Measurements from ENCODE around the gene CREBBP.
A peak's percentile ranks its signal among the peaks of the same experiment; 100 is the strongest.

The CREBBP gene

GRCh38 chr16:3736116-3736515, 144.4 kb downstream of the CREBBP start:
- no peak for DNase-seq (ENCODE audit: low read depth in 2 of 2)

- DNase-seq (ENCODE audit: low read depth in 2 of 2), result no peak
These were observed 145.0 kb downstream of the CREBBP start for GRCh38 chr16:3735541-3735940.

DNA sequence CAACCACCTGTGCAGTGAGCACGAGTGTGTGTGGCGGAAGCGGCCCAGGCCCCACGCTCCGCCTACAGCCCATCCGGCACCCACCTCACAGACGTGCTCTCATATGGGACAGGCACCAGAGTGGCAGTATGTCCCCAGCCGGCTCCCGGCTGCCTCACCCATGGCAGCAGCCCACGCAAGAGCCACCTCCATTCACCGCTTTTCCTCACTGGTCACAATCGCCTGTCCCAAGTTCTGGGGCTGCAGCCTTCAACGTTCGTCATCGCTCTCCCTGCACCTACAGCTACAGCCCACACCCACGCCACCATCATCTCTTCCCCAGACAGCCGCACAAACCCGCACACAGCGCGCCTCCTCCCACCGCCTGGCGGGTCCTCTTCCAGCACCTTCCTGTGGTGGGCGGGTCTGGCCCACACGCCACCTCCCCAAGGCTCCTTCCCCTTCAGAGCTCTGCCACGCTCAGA, 145.7 kb downstream of the CREBBP start:
- no peak for DNase-seq (ENCODE audit: low read depth in 2 of 2)

DNA sequence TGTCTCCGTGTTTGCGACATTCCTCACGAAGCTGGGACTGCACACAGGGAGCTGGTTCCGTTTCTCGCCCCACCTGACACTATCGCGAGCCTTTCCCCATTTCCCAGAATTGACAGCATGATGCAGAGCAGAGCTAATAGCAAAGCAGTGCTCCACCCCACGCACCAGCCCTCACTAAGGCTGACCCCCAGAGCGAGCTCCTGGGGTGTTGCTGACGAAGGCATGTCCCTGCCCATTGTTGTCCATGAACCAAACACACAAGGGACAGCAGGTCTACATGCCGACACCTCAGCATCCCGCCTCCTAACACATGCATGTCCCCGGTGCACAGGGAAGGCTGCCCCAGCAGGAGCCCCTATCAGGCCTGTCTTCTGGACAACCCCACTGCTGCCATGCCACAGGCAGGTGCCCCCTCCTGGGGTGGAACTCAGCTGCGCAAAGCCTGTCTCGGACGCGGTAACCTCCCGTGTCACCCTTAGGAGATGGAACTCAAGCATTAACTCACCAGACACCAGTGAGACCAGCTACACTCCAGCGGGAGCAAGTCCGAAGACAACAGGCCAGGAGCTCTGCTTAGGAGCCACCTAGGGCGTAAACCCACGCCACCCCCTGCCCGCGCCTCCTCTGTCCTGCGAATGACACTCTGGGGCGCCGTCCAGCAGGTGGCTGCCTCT, 146.3 kb downstream of the CREBBP start:
- no peak for DNase-seq (ENCODE audit: low read depth in 2 of 2)

DNA sequence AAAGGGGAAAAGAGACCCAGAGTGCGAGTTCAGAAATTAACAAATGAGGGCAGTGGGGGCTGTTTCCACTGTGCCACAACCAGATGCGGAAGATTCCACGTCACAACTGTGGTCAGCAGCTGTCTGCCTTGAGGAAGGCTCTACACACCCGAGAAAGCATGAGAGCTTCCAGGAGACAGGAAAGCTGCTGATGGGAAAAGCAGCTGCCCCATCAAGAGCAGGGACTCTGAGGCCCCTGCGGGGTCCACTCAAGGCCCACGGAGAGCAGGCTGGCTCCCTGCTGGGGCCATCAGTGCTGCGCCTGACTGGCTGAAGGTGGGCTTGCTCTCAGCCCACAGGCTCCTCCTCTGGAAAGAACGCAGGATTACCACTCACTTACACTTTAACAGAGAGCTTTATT, 148.3 kb downstream of the CREBBP start:
- no peak for DNase-seq (ENCODE audit: low read depth in 2 of 2)

- DNase-seq (ENCODE audit: low read depth in 2 of 2), result no peak
These were observed 149.2 kb downstream of the CREBBP start for GRCh38 chr16:3731126-3731935.

DNA sequence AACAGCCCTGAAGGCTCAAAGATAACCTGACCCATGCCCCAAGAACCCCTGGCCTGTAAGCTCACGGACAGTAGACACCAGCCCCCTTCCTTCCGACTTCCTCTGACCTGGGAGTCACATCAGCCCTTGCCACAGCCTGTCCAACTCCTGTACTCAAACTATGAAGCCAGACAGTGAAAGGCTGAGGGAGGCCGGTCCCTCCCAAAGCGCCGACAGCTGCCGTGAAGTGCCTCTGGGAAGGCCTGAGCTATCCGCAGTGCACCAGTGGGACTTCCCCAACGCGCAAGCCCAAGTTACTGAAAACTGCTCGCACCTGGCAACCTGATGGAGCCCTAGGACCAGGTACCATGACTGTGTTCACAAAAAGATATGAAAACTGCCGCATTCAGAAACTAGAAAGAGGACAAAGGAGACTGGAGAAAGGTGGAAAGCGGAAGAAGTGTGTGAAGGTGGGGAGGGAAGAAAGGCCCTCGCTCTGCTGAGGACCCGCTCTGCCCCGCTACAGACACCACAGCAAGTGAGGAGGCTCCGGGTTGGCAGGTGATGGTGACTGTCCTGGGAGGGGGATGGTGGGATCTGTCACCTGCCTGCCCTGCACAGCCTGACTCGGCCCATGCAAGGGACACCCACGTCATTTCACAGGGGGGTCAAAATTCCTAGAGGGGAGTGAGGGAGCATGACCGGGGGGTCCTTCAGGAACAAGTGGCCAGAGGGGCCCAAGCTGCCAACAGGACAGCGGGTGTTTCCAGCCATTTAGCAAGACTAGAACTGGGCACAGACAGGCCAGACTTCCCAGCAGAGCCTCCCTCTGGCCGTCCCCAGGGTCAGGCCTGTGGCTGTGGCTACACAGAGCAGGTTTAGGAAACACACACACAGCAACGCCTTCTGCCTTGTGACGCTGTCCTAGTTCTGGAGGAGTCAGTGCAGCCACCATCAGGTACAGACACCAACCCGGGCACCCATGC, 150.1 kb downstream of the CREBBP start:
- no peak for DNase-seq (ENCODE audit: low read depth in 2 of 2)

DNA sequence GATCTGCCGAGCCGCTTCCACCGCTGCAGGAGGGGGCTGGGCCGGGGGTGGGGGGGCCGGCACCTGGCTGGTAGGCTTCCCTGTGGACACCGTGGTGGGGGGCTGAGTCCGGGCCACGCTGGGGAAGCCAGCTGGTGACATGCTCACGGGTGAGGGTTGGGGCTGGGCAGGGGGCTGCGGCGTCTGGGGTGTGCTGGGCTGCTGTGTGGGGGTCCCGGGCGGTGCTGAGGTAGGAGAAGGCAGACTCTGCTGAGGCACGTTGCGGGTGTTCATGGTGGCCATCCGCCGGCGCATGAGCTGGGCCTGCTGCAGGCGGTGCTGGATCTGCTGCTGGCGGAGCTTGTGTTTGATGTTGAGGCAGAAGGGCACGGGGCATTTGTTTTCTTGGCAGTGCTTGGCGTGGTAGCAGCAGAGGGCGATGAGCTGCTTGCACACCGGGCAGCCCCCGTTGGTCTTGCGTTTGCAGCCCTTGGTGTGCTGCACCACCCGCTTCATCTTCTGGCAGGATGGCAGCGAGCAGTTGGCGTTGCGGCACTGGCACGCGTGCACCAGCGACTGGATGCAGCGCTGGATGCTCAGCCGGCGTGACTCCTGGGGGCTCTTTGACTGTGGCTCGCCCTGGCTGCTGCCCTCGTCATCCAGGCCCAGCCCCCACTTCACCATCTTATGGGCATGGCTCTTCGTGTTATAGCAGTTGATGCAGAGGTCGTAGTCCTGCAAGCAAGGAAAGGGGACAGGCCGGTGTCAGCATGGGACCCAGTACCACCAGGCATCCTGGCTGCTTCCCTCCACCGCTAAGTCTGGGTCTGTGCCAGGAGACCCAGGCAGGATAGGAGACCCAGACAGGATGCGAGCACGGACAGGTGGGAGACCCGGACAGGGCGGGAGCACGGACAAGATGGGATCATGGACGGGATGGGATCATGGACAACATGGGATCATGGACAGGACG, 151.1 kb downstream of the CREBBP start:
- no peak for DNase-seq (ENCODE audit: low read depth in 2 of 2)

DNA sequence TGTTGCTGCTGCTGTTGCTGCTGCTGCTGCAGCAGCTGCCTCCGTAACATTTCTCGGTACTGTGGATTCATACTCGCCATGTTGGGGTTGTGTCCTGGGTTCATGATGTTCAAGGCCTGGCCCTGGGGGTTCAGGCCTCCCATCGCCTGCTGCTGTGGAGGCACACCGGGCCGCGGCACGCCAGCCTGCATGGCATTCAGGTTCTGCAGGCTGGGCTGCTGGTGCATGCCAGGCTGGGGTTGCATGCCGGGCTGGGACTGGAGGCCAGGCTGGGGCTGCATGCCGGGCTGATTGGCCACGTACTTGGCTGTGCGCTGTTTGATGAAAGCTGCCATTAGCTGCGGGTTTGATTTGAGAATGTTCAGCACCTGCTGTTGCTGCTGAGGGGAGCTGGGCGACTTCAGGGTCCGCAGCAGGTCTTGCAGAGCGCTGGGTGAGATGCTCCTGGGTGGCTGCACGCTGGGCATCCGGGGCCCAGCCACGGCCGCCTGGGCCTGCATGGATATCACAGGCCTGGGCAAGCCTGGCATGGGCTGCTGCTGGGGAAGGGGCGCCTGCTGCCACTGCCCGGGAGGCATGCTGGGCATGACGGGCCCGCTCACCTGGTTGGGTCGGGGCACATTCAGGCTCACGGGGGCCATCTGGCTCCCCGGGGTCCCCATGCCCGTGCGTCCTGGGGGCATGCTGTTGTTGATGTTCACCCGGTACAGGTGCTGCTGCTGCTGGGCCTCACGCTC, 151.9 kb downstream of the CREBBP start:
- no peak for DNase-seq (ENCODE audit: low read depth in 2 of 2)

DNA sequence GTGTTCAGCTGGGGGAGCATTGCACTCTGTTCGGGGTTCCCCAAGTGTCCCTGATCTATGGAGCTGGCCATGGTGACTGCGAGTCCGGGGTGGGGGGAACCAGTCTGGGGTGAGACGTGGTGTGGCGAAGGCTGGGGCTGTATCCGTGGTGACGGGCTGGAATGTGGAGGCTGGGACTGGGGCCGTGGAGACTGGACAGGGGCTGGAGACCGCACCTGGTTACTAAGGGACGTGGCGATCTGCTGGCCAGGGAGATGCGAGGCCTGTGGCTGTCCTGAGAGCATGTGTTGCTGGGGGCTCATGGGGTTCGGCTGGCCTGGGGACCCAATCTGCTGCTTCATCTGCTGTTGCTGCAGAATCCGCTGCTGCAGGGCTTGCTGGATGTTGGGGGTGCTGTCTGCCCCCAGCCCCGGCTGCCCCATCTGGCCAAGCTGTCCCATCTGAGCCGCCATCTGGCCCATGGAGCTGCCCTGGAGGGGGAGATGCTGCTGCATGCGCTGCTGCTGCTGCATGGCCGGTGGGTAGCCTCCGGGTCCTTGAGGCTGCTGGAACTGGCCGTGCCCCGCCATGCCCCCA, 152.6 kb downstream of the CREBBP start:
- no peak for DNase-seq (ENCODE audit: low read depth in 2 of 2)

DNA sequence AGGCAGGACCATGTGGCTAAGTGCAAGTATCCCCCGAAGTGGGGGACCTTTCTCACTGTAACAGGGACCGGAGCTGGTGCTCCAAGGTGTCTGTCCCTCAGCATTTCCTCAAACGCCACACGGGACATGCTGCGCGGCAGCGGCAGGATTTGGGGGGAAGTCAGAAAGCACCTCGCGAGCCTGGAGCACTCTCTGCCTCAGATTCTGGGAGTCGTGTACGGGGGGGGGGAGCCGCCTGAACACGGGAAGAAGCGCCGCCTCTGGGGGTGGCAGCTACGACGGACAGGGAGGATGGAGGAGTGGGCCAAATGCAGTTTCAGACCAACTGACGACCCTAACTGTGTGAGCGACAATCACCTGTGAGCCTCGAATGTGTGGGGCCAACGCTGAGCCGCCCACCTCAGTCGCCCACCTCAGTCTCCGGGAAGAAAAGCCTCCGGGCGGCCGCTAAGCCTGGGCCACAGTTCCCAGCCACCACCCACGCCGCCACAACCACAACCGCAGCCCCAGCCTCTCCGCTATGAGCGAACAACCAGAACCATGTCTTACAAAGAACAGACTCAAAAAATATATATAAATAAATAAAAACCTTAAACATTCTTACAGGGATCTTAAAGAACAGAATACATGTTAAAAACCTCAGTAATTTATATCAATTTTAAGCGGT, 154.4 kb downstream of the CREBBP start:
- no peak for DNase-seq (ENCODE audit: low read depth in 2 of 2)

GRCh38 chr16:3725276-3725675, 155.2 kb downstream of the CREBBP start:
- DNase-seq (ENCODE audit: low read depth in 2 of 2), result no peak

DNA sequence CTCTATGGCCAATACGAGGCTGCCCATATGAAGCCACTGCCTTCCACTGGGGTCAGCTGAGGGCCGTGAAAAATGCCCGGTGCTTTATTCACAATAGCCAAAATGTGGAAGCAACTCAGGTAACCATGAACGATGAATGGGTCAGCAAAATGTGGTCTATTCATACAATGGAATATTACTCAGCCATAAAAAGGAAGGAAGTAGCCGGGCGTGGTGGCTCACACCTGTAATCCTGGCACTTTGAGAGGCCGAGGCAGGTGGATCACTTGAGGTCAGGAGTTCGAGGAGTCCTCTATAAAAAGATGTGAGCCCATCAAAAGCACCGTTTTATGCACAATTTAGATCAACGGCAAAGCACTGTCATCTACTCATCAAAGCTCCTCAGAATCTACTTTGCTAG, 158.0 kb downstream of the CREBBP start:
- DNase-seq (ENCODE audit: low read depth in 2 of 2), result no peak

GRCh38 chr16:3720418-3720817, 160.1 kb downstream of the CREBBP start:
- DNase-seq (ENCODE audit: low read depth in 2 of 2), result no peak

DNA sequence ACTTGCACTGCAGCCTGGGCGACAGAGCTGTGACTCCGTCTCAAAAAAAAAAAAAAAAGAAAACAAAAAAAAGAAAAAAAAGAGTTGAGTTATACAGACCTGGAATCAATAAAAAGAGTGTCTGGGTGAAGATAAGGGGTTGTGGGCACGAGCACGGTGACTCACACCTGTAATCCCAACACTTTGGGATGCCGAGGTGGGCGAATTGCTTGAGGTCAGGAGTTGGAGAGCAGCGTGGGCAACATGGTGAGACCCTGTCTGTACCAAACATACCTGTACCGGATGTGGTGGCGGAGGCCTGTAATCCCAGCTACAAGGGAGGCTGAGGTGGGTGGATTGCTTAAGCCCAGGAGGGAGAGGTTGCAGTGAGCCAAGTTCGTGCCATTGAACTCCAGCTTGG, 161.9 kb downstream of the CREBBP start:
- DNase-seq (ENCODE audit: low read depth in 2 of 2), result no peak

GRCh38 chr16:3718019-3718391, 162.5 kb downstream of the CREBBP start:
- DNase-seq (ENCODE audit: low read depth in 2 of 2), result no peak

DNA sequence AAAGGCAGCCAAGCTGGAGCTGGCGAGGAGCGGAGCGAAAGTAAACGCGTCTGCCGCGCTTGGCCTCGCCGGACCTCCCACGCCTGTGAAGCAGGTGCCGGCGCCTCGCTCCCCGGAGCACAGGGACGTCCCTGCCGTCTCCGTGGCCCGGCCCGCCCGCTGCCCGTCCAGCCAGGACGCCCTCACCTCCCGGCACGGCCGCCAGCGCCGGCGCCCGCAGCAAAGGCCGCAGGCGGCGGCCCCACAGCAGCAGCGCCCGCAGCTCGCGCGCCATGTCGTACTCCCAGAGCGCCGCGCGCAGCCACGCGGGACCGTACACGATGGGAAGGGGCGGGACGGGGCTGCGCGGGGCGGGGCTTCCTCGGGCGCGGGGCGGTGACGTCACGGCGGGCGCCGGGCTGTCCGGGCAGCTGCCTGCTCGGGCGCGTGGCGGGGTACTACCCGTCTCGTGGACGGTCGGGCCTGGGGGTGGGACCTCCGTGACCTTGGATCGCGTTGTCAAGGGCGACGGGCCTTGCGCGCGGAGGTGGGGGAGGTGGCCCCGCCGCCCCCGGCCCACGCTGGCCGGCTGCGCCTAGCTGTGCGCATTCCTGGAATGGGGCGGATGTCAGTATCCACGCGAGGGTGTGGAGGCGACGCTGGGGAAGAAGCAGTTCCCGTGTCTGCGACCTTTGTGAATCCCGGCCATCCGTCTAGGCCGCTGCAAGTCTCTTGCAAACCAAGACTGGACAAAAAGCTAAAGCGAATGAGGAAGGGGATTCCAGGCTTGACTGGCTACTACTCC, 163.1 kb downstream of the CREBBP start, which contains the start of gene TRAP1:
Gene TRAP1, minus strand, starts transcription at position 290 of the 784 bp plus-strand sequence. Its CDS starts 16 bp downstream, at position 274.
- peak; percentile 83 to 87 for DNase-seq (ENCODE audit: low read depth in 2 of 2)

- DNase-seq (ENCODE audit: low read depth in 2 of 2), result peak; percentile 6 to 12
These were observed 163.7 kb downstream of the CREBBP start for GRCh38 chr16:3716831-3717234.

All from stimulated activated CD8-positive, alpha-beta memory T cell treated with anti-CD3 and anti-CD28 coated beads, Interleukin-7, amount 100 ng/mL, for 4 hours (primary cell).